Activated CD4-positive, alpha-beta memory T cell treated with anti-CD3 and anti-CD28 coated beads for 36 hours (primary cell): ENCODE data around the gene PHLDA3. TPM values are rescaled to one million over a fixed set of nuclear protein-coding genes. Genes with fewer than 3 reads are reported as not detected.
"Not testable (repeated sequence)": the region's sequence is repeated elsewhere in the genome, so short reads cannot be mapped to it uniquely, and the experiment has no call there.

Experiments used
- CTCF ChIA-PET: fragments of 350-600 bp; sonication (Branson Sonifier 250); formaldehyde crosslinking; loops from one replicate; lab custom pipeline; 2021; ENCODE audit warnings: antibody characterized with exemption, inconsistent platforms; lab: Charles Lee
- POLR2A ChIA-PET: fragments of 350-600 bp; sonication (Branson Sonifier 250); formaldehyde crosslinking; loops from one replicate; lab custom pipeline; 2021; ENCODE audit warnings: antibody characterized with exemption; lab: Charles Lee
- DNase-seq: peaks from one replicate; pipeline ENCODE4 v3.0.0-alpha.2; 2020
- H3K27ac Mint-ChIP-seq: one replicate; pipeline ENCODE4 v1.8.0; 2021; ENCODE audit warnings: mixed read lengths
- H3K27me3 Mint-ChIP-seq: one replicate; pipeline ENCODE4 v1.8.0; 2021; ENCODE audit warnings: mixed read lengths
- H3K36me3 Mint-ChIP-seq: one replicate; pipeline ENCODE4 v1.8.0; 2021; ENCODE audit warnings: mixed read lengths
- H3K4me1 Mint-ChIP-seq: one replicate; pipeline ENCODE4 v1.8.0; 2021; ENCODE audit warnings: low read depth, mixed read lengths
- H3K4me3 Mint-ChIP-seq: one replicate; pipeline ENCODE4 v1.8.0; 2021; ENCODE audit warnings: mild to moderate bottlenecking, mixed read lengths
- H3K9me3 Mint-ChIP-seq: one replicate; pipeline ENCODE4 v1.8.0; 2021; ENCODE audit warnings: mixed read lengths
- intact Hi-C: fragments of 100-400 bp; cut with micrococcal nuclease; formaldehyde crosslinking; loops from one replicate; pipeline ENCODE4 v1.15.1; 2023
- total RNA-seq, 2 experiments: library from RNA; stranded (reverse); gene quantifications; one replicate each; pipeline ENCODE4 v1.2.3, GENCODE V29; 2021

PHLDA3 gene
- total RNA-seq, 2 experiments from 2014 or later, result 3.4 to 4.1 TPM

DNA sequence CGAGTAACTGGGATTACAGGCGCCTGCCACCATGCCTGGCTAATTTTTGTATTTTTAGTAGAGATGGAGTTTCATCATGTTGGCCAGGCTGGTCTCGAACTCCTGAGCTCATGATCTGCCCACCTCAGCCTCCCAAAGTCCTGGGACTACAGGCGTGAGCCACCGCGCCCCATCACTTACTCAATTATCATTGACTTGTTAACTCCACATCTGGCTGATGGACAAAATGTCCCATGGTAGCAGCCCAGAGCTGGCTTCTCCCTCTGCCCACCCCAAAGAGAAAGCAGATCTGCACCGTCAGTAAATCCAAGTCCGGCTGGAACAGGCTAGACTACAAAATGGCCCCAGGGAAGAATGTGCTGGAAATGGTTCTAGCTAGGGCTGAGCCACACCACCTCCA is 3.3 kb upstream of the PHLDA3 start:
- H3K27ac Mint-ChIP-seq, POLR2A ChIA-PET, H3K4me3 Mint-ChIP-seq, intact Hi-C loops, DNase-seq, H3K4me1 Mint-ChIP-seq, H3K9me3 Mint-ChIP-seq, H3K36me3 Mint-ChIP-seq: not testable (repeated sequence)
- CTCF ChIA-PET, result interaction anchor here (0.9 to 2.7 kb wide), 4 partner anchors 12 to 40 kb away, joined by 3 to 10 read pairs (median 3); no protein-coding TSS in a partner anchor
- peaks cover 39% of the 10 kb centered on the region for H3K27me3 Mint-ChIP-seq

DNA sequence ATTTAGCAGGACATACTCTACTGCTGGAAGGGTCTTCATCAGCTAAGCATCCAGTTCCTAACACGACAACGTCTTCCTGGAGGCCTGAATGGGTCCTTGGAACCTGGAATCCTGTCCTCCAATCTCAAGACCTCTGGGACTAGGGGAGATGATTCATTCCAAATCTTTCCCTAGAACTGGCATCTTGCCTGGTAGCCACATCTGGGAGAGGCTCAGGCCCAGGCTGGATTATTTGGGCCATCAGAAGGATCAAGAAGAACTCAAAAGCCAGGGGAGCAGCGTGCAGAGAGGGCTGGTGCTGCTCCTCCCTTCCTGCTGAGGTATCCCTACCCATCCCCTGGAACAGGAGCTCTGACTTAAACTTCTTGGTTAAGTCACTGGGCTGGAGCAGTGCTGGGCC is 2.8 kb upstream of the PHLDA3 start:
- no peak overlapping the region for H3K4me3 Mint-ChIP-seq
- intact Hi-C loops, result no loop called here
- peaks cover 39% of the 10 kb centered on the region for H3K27me3 Mint-ChIP-seq
- peaks cover 6% of the 10 kb centered on the region for H3K4me1 Mint-ChIP-seq
- CTCF ChIA-PET, result interaction anchor here (1.0 to 2.7 kb wide), 3 partner anchors 11 to 41 kb away, joined by 3 to 10 read pairs (median 3); no protein-coding TSS in a partner anchor
- POLR2A ChIA-PET, result no interaction called here
- H3K27ac Mint-ChIP-seq, result no peak overlapping the region
- no peak for DNase-seq
- H3K9me3 Mint-ChIP-seq, result no peaks in the 10 kb centered on the region
- no peaks in the 10 kb centered on the region for H3K36me3 Mint-ChIP-seq

DNA sequence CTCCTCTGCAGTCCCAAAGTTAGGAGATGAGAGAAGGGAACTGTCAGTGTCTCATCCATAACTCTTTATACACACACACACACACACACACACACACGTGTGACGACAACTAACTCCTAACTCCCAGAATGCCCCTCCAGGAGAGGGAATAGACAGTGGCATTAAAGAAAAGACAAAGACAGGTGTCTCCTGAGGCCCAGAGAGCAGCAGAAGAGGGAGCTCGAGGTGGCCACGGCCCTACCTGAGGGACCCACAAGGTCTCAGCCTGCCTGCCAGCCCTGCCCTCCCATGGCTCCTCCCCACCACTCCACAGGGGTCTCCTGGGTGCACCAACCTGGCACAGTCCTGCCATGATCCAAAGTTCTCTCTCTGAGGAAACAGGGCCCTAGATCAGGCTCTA is 1.6 kb upstream of the PHLDA3 start:
- ChIA-PET POLR2A (no interaction called here), CTCF (no interaction called here)
- Mint-ChIP-seq H3K36me3 (no peaks in the 10 kb centered on the region), H3K4me3 (no peak overlapping the region), H3K9me3 (no peaks in the 10 kb centered on the region), H3K27me3 (peaks cover 36% of the 10 kb centered on the region), H3K4me1 (peaks cover 6% of the 10 kb centered on the region), H3K27ac (no peak overlapping the region)
- DNase-seq, result no peak
- intact Hi-C loops, result loop anchor here (1.0 kb wide), 1 partner anchor 8 kb away; no protein-coding TSS in a partner anchor

DNA sequence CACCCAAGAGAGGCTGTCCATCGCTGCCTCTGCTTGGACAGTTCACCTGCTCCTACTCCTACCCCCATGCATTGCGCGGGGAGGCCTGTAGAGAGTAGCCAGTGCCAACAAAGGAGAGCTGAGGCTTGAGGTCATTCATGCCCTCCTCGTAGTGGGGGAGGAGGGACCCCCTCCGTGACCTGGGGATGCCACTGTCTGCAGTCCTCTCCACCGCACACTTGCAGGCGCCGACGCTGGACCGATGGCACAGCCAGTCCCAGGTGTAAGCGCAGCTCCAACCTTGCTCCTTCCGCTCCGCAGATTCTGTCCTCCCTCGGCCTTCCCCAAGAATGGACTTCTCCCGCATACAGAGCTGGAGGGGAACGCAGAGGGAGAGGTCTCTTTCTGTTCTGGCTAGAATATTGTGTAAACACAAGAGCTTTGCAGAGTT is 672 bp upstream of the PHLDA3 start:
- DNase-seq, result no peak
- Mint-ChIP-seq H3K27me3 (peaks cover 36% of the 10 kb centered on the region), H3K4me1 (peaks cover 6% of the 10 kb centered on the region), H3K27ac (no peak overlapping the region), H3K4me3 (peak overlapping the region; percentile 23), H3K9me3 (no peaks in the 10 kb centered on the region), H3K36me3 (no peaks in the 10 kb centered on the region)
- intact Hi-C loops, result loop anchor here (1.0 kb wide), 1 partner anchor 9 kb away; no protein-coding TSS in a partner anchor
- ChIA-PET CTCF (interaction anchor here (0.8 to 2.1 kb wide), 5 partner anchors 12 to 43 kb away, joined by 3 to 27 read pairs (median 5); no protein-coding TSS in a partner anchor), POLR2A (no interaction called here)

DNA sequence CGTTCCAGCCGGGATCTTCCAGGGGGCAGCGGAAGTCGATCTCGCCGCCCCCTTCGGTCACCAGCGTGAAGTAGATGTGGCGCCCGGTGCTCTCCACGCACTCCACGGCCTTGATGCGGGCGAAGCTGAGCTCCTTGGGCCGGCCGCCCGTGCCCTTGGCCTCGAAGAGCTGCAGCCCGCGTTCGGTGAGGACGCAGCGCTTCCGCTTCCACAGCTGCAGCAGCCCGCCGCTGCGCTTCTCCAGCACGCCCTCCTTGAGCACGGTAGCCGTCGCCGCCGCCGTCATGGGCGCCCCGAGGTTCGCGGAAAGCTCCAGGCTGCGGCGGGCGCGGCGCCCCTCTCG is 516 bp downstream of the PHLDA3 start:
- Mint-ChIP-seq H3K27me3 (peaks cover 36% of the 10 kb centered on the region), H3K36me3 (no peaks in the 10 kb centered on the region), H3K9me3 (no peaks in the 10 kb centered on the region), H3K4me3 (peak overlapping the region; percentile 64), H3K27ac (no peak overlapping the region), H3K4me1 (peaks cover 6% of the 10 kb centered on the region)
- intact Hi-C loops, result no loop called here
- POLR2A ChIA-PET, result interaction anchor here (0.7 to 1.0 kb wide), 2 partner anchors 13 to 44 kb away, joined by 3 to 4 read pairs; no protein-coding TSS in a partner anchor
- CTCF ChIA-PET, result interaction anchor here (0.8 to 2.1 kb wide), 6 partner anchors 13 to 44 kb away, joined by 3 to 27 read pairs (median 6); no protein-coding TSS in a partner anchor
- DNase-seq, result peak; percentile 28

DNA sequence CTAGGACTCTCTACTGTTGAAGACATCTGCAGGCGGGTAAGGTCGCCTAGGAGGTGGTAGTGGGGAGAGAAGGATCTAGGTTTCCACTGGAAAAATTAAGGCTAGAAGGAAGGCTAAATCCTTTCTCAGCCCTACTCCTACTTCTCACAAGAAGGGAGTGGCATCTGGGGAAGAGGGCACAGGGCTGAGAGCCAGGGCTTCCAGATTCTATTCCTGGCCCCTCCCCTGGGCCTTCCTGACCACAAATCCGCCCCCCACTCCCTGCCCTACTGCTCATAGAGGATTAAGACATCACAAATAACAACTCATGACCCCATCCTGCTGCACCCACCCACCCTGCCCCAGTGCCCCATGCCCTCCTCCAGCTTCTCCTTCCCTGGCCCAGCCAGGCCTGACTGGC is 2.5 kb downstream of the PHLDA3 start:
- no peak overlapping the region for H3K4me3 Mint-ChIP-seq
- intact Hi-C loops, result no loop called here
- no peaks in the 10 kb centered on the region for H3K36me3 Mint-ChIP-seq
- no peak overlapping the region for H3K27ac Mint-ChIP-seq
- peaks cover 6% of the 10 kb centered on the region for H3K4me1 Mint-ChIP-seq
- H3K9me3 Mint-ChIP-seq, result no peaks in the 10 kb centered on the region
- CTCF ChIA-PET, result interaction anchor here (0.9 to 2.6 kb wide), 4 partner anchors 16 to 46 kb away, joined by 4 to 12 read pairs (median 10); no protein-coding TSS in a partner anchor
- POLR2A ChIA-PET, result no interaction called here
- DNase-seq, result no peak
- peaks cover 27% of the 10 kb centered on the region for H3K27me3 Mint-ChIP-seq

DNA sequence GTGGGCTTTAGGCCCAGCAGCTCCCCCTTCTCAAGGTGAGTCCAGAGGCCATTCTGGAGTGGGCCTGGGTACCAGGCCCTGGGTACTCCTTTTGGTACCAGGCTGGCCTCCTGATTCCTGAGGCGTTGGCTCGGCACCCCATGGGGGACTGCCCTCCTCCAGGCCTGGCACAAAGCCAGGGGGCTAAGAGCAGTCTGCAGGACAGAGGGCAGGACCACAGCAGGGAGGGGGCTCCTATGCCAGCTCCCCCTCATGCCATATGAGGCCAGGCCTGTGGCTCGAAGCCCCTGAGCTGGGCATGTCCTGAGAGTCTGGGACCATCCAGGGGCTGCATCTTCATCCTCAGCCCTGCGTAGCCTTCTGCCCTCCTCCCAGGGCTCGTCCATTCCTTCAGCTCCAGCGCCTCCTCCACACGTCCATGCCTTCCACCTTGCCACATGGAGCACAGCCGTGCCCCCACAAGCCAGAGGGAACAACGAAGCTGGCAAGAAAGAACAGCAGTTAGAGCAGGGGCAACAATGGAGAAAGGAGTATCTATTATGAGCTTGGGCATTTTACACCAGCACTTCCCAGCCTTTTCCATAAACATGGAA is 3.2 kb downstream of the PHLDA3 start:
- peaks cover 6% of the 10 kb centered on the region for H3K4me1 Mint-ChIP-seq
- peaks cover 23% of the 10 kb centered on the region for H3K27me3 Mint-ChIP-seq
- no peak overlapping the region for H3K4me3 Mint-ChIP-seq
- H3K36me3 Mint-ChIP-seq, result no peaks in the 10 kb centered on the region
- intact Hi-C loops, result no loop called here
- DNase-seq, result no peak
- H3K27ac Mint-ChIP-seq, result no peak overlapping the region
- CTCF ChIA-PET, result interaction anchor here (0.9 to 2.6 kb wide), 4 partner anchors 16 to 47 kb away, joined by 4 to 12 read pairs (median 10); no protein-coding TSS in a partner anchor
- H3K9me3 Mint-ChIP-seq, result no peaks in the 10 kb centered on the region
- POLR2A ChIA-PET, result no interaction called here

DNA sequence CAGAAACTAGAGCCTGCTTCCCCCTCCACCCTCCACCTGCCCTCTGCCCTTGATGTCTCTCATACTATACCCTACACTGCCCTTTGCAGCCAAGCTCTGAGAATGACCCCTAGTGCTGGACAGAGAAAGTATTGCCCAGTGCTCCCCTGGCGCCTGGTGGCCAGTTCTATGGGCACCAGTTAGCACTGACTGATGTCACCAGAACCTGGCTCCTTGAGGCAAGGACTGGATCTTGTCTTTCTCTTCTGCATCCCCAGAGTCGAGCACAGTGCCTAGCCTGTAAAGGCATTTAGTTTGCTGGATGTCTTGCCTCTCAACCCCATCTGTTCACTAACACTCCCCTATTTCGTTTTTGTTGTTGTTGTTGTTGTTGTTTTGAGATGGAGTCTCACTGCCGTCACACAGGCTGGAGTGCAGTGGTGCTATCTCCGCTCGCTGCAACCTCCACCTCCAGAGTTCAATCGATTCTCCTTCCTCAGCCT is 5.9 kb downstream of the PHLDA3 start:
- DNase-seq, result no peak
- H3K27ac Mint-ChIP-seq, result no peak overlapping the region
- intact Hi-C loops, result no loop called here
- no peaks in the 10 kb centered on the region for H3K9me3 Mint-ChIP-seq
- ChIA-PET CTCF (interaction anchor here (1.7 to 4.1 kb wide), 3 partner anchors 15 to 50 kb away, joined by 4 to 24 read pairs (median 5); no protein-coding TSS in a partner anchor), POLR2A (no interaction called here)
- peaks cover 6% of the 10 kb centered on the region for H3K27me3 Mint-ChIP-seq
- no peaks in the 10 kb centered on the region for H3K4me1 Mint-ChIP-seq
- H3K4me3 Mint-ChIP-seq, result no peak overlapping the region
- no peaks in the 10 kb centered on the region for H3K36me3 Mint-ChIP-seq

DNA sequence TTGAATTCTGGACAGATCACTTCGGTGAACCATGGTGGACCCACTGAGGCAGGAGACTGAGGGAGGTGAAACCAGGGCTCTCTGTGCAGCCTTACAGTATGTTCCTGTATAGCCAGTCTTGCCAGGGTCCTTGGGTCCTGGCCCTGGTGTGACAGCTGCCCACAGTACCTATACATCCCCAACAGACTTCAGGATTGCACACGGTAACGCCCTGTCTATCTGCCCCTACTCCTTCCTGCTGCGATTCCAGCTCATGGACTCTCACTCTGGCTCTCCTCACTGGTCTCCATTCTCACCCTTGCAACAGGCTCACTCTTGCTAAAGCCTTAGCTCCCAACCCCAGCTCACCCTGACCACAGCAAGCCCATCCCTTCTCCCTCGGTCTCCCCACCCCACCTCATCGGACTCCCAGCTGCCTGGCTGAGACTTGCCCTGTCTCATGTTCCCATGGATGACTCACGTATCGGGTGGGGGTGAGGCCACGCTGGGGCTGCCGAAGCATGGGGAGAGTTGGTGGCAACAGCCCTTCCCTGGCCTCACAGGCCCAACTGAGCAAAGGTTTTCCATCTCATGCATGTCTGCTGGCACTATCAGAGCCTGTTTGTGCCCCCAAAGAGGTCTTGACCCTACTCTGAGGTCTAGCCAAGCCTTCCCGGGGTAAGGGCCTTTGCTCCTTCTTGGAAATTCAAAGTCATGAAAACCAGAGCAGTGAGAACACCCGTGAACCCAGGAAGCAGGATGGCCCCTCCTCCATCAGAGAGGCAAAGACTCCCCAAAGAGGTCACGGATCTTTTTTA is 7.1 kb downstream of the PHLDA3 start:
- no peak overlapping the region for H3K27ac Mint-ChIP-seq
- no peaks in the 10 kb centered on the region for H3K27me3 Mint-ChIP-seq
- H3K4me1 Mint-ChIP-seq, result no peaks in the 10 kb centered on the region
- no peak overlapping the region for H3K4me3 Mint-ChIP-seq
- intact Hi-C loops, result no loop called here
- DNase-seq, result no peak
- no peaks in the 10 kb centered on the region for H3K36me3 Mint-ChIP-seq
- ChIA-PET CTCF (interaction anchor here (1.7 to 4.1 kb wide), 4 partner anchors 13 to 52 kb away, joined by 4 to 24 read pairs (median 6); no protein-coding TSS in a partner anchor), POLR2A (no interaction called here)
- no peaks in the 10 kb centered on the region for H3K9me3 Mint-ChIP-seq

DNA sequence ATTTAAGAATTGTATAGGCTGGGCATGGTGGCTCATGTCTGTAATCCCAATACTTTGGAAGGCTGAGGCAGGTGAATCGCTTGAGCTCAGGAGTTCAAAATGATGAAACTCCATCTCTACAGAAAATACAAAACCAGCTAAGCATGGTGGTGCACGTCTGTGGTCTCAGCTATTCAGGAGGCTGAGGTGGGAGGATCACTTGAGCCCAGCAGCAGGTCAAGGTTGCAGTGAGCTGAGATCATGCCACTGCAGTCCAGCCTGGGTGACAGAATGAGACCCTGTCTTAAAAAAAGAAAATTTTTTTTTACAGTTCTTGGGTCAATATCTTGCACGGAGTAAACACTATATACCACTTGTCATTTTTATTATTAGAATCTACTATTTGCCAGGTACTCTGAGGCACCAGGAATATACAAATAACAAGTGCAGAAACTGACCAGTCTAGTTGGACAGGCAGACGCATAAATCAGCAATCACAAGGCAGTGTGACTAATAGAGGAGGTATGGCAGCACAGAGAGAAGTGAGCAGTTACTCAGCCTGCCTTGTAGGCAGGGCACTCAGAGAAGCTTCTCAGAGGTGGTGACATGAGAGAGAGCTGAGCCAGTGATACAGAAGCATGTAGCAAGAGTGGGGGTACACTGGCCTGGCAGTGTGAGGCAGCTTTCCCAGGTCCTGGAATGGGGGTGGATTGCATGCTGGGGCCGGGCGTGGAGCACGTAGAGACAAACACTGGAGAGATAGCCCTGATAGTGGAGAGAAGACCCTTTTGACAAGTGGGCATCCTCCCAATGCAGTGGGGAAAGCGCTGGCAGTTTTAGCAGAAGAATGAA is 8.0 kb downstream of the PHLDA3 start:
- H3K9me3 Mint-ChIP-seq, result no peaks in the 10 kb centered on the region
- DNase-seq, result no peak
- no peaks in the 10 kb centered on the region for H3K36me3 Mint-ChIP-seq
- CTCF ChIA-PET, result interaction anchor here (1.1 to 4.1 kb wide), 3 partner anchors 11 to 21 kb away, joined by 3 to 24 read pairs (median 8); no protein-coding TSS in a partner anchor
- POLR2A ChIA-PET, result no interaction called here
- no peak overlapping the region for H3K4me3 Mint-ChIP-seq
- no peaks in the 10 kb centered on the region for H3K27me3 Mint-ChIP-seq
- intact Hi-C loops, result no loop called here
- no peaks in the 10 kb centered on the region for H3K4me1 Mint-ChIP-seq
- no peak overlapping the region for H3K27ac Mint-ChIP-seq

DNA sequence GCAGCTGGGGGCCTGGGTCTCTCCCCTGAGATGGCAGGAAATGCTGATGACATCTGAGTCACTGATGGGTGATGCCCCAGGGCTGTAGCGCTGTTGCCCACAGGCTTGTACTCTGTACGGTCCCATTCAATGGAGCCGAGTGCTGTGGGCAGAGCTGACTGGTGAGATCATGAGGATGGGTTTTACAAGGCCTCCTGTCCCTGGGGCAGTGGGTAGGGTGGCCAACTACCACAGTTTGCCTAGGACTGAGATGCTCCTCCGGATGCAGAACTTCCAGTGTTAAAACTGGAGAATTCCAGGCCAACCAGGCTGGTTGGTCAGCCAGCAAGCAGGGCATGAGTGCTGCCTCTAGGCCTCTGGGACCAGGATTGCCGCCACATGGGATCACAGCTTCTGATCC is 9.2 kb downstream of the PHLDA3 start:
- ChIA-PET POLR2A (no interaction called here), CTCF (interaction anchor here (1.1 to 4.1 kb wide), 4 partner anchors 11 to 53 kb away, joined by 3 to 24 read pairs (median 7); no protein-coding TSS in a partner anchor)
- Mint-ChIP-seq H3K27me3 (peaks cover 3% of the 10 kb centered on the region), H3K36me3 (no peaks in the 10 kb centered on the region), H3K9me3 (no peaks in the 10 kb centered on the region), H3K4me3 (no peak overlapping the region), H3K4me1 (no peaks in the 10 kb centered on the region), H3K27ac (no peak overlapping the region)
- DNase-seq, result no peak
- intact Hi-C loops, result no loop called here
